Stimulated activated CD8-positive, alpha-beta memory T cell treated with anti-CD3 and anti-CD28 coated beads, Interleukin-4, amount 100 ng/mL, for 24 hours (primary cell): Measurements from ENCODE around the gene HYAL3.
"Not testable (repeated sequence)": the region's sequence is repeated elsewhere in the genome, so short reads cannot be mapped to it uniquely, and the experiment has no call there.

Source experiments
- DNase-seq: peaks from one replicate; pipeline ENCODE4 v3.0.0-alpha.2; 2020; ENCODE audit warnings: low read depth

HYAL3 gene

DNA sequence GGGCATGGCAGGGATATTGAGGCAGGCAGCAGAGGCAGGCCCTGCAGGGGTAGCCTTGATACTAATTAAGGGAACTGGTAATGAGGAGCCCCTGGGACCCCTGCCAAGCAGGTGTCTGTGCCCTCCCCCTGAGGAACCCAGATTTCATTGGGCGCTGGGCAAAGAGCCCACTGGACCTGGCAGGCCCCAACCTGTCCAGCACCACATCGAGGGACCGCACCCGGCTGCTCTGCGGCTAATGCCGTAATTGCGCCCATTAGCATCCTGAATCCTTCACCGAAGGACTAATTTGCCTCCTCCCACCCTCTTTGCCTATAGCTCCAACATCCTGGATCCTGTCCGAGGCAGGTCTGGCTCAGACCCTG lies 44.0 kb downstream of the HYAL3 start:
- no peak for DNase-seq

DNA sequence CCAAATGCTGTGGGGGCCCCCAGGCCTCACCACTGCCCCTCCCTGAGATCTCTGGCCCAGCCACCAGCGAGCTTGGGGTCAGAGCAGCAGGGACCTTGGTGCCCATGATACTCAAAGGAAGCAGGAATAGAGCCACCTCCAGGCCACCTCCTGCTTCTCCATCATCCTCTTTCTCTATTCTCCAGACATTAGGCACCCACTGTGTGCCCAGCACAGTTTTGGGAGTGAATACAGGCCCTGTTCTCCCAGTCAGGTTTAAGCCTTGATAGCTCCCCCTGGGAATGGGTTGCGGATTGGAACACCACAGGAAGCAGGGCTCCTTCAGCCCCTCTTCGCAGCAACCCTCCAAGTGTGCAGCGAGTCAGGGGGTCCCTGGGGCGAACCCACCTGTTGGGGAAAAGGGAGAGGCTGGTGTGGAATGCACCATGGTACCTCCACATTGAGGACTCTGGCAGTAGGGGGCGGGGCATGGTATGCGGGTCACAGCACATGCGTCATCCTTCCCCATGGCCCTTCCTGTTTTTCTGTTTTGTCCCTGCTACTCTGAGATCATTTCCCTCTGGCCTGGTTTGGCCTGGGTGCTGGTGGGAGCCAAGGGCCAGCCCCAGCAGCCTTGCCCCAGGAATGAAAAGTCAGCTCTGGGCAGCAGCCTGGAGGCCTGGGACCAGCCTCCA lies 44.5 kb downstream of the HYAL3 start:
- DNase-seq, result no peak

DNA sequence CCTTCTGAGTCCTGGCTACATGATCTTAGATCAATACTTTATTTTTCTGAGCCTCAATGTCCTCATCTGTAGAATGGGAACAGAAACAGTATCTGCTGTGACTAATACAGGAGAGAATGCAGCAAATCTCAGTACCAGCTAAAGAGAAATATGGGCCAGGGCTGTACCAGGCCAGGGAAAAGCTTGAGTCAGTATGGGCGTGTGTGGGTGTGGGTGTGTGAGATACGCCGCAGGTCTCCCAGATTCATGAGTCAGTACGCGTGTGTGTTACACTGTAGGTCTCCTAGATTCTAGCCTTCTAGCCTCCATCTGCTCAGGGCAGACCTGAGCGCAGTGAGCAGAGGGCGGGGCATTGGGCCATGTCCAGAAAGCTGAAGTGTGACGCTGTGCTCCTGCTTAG lies 48.0 kb downstream of the HYAL3 start:
- no peak for DNase-seq

DNA sequence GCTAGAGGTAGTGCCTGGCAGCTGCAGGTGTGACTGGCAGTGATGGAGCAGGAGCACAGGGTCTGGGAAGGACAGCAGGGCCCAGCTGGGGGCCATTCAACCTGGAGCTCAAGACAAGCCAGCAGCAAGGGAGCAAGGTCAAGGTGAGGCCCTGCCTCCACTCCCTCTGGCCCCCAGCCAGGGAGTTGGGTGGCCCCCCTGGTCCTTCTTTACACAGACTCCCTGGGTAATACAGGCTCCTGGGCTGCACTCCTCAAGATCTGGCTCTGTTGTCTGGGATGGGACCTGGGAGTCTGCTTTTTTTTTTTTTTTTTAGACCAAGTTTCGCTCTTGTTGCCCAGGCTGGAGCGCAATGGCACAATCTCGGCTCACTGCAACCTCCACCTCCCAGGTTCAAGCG lies 48.7 kb downstream of the HYAL3 start:
- no peak for DNase-seq

DNA sequence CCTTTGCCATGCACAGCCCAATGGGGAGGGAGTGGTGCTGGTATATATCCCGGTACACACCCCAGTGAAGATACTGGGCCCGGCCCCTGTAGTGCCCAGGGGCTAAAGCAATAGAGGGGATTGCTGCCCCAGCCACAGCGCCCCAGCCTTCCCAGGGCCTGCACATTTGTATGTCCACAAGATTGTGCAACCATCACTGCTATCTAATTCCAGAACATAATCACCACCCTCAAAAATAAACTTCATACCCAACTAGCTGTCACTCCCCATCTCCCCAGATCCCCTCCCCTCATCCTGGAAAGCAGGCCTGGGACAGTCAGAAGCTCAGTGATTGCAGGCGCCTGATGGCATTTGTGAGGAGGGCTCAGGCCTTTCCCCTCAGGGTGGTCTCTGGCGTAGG lies 49.7 kb downstream of the HYAL3 start:
- no peak for DNase-seq

DNA sequence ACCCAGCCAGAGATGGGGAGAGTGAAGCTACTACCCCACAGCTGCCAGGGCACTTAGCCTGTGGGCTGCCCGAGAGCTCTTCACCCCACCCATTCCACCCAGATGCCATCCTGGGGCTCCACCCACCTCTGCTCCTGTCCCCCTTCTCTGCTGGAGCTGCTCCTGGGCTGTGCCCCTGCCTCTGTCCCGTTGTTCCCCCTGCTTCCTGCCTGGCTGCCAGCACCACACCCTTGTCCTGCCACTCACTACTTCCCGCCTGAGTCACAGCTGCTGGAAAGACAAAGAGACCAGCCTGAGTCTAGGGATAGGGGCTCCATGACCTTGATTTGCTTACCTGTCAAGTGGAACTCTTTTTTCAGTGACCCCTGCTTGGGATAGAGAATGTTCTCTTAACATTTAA lies 50.8 kb downstream of the HYAL3 start:
- no peak for DNase-seq

DNA sequence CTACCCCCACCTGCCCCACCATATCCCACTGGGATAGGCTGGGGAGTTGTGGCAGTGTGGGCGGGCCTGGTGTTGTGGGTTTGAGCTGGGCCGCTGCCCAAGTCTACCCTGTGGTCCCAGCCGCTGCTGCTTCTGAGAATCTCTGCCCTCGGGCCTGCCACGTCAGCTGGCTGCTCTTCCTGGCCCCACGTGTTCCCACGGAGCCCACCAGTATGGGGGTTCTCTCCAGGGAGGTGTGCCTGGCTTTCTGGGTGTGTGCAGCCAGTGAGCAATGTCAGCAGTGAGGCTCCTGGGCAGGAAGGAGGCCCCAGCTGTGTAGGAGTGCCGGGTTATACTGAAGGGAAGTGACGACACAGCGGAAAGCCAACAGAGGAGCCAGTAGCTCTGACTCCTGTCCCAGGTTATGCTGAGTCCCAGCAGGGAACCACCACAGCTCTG lies 52.7 kb downstream of the HYAL3 start:
- DNase-seq, result peak; percentile 71

DNA sequence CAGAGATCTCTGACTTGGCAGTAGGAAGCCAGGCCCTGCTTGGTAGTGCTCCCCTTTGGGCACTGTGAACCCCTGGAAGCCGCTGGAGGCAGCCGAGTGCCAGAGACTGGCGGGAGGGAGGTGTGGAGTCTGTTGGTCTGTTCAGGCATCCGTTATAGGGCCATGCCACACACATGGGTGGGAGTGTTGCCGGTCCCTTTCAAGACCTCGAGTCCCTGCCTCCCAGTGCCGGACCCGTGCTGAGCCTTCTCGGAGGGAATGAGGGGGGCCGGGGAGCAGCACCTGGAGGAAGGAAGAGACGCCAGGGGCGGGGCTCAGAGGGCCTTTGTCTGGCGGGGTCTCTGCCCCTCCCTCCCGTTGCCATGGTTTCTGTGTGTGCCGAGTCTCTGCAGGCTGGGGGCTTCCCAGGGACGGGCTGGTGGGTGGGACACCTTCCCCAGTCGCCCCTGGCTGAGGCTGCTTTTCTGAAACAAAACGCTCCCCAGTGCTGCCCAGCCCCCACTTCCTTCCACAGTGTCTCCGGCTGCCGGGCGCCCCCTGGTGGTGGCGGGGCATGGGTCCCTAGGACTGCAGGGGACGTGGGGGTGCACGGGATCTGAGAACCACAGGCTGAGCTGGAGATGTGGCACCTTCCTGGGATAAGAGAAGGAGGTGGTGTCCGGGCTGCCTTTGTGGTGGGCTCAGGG lies 53.2 kb downstream of the HYAL3 start:
- peak; percentile 94 for DNase-seq

DNA sequence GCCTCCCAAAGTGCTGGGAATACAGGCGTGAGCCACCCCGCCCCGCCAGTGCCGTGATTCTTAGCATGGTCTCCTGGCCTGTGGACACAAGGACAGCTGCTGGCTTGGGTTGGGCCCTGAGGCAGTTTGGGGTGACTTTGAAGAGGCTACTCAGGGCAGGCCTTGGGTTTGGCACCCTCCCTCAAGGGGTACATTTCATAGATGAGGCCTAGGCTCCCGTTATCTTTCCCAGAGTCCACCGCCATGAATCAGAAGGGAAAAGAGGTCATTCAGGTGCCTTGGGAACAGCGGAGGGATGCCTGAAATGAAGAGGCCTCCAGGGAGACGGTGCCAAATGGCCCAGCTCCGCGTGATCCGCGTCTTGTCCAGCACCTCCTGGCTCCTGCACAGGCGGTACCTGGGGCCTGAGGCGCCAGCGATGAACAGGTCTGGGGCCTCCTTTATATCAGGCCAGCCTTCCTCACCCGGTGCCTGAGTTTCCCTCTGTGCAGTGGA lies 53.9 kb downstream of the HYAL3 start:
- DNase-seq, result no peak

DNA sequence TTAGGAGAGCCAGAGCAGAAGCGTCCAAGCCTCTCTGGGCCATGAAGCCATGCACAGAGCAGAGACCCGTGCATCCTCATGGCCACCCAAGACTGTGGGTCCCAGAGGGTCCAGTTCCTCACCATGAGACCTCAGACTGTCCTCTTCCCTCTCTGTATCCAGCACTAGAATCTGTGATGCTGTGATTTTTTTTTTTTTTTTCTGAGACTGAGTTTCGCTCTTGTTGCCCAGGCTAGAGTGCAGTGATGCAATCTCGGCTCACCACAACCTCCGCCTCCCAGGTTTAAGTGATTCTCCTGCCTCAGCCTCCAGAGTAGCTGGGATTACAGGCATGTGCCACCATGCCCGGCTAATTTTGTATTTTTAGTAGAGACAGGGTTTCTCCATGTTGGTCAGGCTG lies 54.4 kb downstream of the HYAL3 start:
- not testable (repeated sequence) for DNase-seq

DNA sequence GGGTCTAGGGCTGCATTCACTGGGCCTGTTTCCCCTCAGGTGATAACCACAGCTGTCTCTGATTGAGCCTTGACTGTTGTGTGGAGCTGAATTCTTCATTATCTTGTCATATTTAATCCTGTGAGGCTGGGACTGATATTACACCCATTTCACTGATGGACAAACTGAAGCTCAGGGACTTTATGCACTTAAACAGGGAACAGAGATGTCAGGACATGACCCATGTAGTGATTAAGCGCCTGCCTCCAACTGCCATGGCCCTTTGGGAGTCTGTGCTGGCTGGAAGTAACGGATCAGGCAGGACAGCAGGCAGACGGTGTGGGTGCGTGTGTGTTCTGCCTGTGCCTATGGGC lies 55.7 kb downstream of the HYAL3 start:
- no peak for DNase-seq

DNA sequence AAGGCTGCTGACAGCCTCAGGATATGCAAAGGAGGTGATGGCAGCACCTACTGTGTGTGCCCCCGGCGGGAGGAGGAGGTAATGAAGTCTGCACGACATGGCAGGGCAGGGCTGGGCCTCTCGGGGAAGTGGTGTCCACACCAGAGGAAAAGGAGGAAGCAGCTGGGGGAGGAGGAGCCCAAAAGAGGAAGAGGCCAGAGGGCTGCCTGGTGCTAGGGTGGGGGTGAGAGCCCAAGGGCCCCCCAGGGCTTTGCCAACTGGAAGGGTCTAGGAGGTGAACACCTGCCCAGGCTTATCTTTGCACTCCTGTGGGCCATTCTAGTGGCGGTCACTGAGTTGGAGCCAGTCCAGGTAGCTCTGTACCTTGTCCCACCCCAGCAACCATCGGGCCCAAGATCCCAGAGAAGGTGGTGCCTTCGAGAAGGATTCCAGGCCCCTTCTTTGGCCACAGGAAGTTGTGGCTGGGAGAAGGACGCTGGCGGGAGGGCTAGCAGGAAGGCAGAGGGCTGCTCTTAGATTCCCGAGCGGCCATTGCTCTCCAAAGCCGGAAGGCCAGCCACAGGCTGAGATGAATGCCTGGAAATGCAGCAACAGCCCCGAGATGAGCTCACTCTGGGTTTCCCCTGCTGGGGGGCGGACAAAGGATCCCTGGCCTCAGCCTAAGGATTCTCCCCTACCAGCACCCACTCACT lies 56.2 kb downstream of the HYAL3 start:
- DNase-seq, result no peak
